Neural cell (in vitro differentiated cells): ENCODE measurements around the gene ZNF821. TPM values are rescaled to one million over a fixed set of nuclear protein-coding genes. Genes with fewer than 3 reads are reported as not detected.

Experiments used
- H2AFZ ChIP-seq: fragments of 200-600, 300-800 bp; sonication (generic), shearing (Covaris generic); 2 replicates; pipeline ENCODE4 v1.6.0; 2014; ENCODE audit warnings: low read depth, mild to moderate bottlenecking, antibody characterized with exemption, low read length, moderate library complexity
- H3F3A ChIP-seq: fragments of 200-600 bp; shearing (Covaris generic); 2 replicates; pipeline ENCODE4 v1.6.1; 2016; ENCODE audit warnings: mild to moderate bottlenecking, moderate library complexity, mixed read lengths, antibody characterized with exemption, low read length; ENCODE audit not compliant: insufficient read depth, poor library complexity, severe bottlenecking
- H3K27ac ChIP-seq: fragments of 200-600, 300-800 bp; sonication (generic), shearing (Covaris generic); 2 replicates; pipeline ENCODE4 v1.5.1; 2014; ENCODE audit warnings: mild to moderate bottlenecking, low read length, moderate library complexity
- H3K27me3 ChIP-seq: fragments of 300-800, 200-600 bp; sonication (generic), shearing (Covaris generic); 2 replicates; pipeline ENCODE4 v1.6.0; 2014; ENCODE audit warnings: mild to moderate bottlenecking, low read depth, low read length, moderate library complexity; ENCODE audit not compliant: insufficient read depth
- H3K36me3 ChIP-seq: fragments of 300-800, 200-600 bp; sonication (generic), shearing (Covaris generic); 2 replicates; pipeline ENCODE4 v1.5.1; 2014; ENCODE audit warnings: mild to moderate bottlenecking, antibody characterized with exemption, low read length, moderate library complexity; ENCODE audit not compliant: insufficient read depth
- H3K4me2 ChIP-seq: fragments of 300-800, 200-600 bp; sonication (generic), shearing (Covaris generic); 2 replicates; pipeline ENCODE4 v1.6.0; 2014; ENCODE audit warnings: mild to moderate bottlenecking, low read length
- H3K4me3 ChIP-seq: fragments of 300-800, 200-600 bp; sonication (generic), shearing (Covaris generic); 2 replicates; pipeline ENCODE4 v1.5.1; 2014; ENCODE audit warnings: mild to moderate bottlenecking, low read length, moderate library complexity
- H3K79me2 ChIP-seq: fragments of 200-600 bp; shearing (Covaris generic); replicated peaks from 2 replicates; pipeline ENCODE4 v1.6.0; 2014; ENCODE audit warnings: mild to moderate bottlenecking, low read length, moderate library complexity; ENCODE audit not compliant: insufficient read depth
- H3K9ac ChIP-seq: fragments of 300-800, 200-600 bp; sonication (generic), shearing (Covaris generic); 2 replicates; pipeline ENCODE4 v1.6.1; 2016; ENCODE audit warnings: mild to moderate bottlenecking, low read length, mixed read lengths
- H3K9me2 ChIP-seq: fragments of 200-600 bp; shearing (Covaris generic); 2 replicates; pipeline ENCODE4 v1.6.1; 2016; ENCODE audit warnings: mild to moderate bottlenecking, low read length, mixed read lengths; ENCODE audit not compliant: insufficient read depth
- H3K9me3 ChIP-seq: fragments of 200-600, 300-800 bp; sonication (generic), shearing (Covaris generic); 2 replicates; pipeline ENCODE4 v1.6.1; 2016; ENCODE audit warnings: mild to moderate bottlenecking, mixed run types, low read length, moderate library complexity, mixed read lengths
- H4K20me1 ChIP-seq: fragments of 200-600 bp; shearing (Covaris generic); 2 replicates; pipeline ENCODE4 v1.6.1; 2016; ENCODE audit warnings: mild to moderate bottlenecking, mixed run types; ENCODE audit not compliant: insufficient read depth
- EP300 ChIP-seq: fragments of 450-650 bp; conservative IDR thresholded peaks from 2 replicates; pipeline ENCODE4 v1.6.1; 2014; ENCODE audit warnings: antibody characterized with exemption, mild to moderate bottlenecking, moderate library complexity; ENCODE audit not compliant: poor library complexity, severe bottlenecking
- EZH2 ChIP-seq: fragments of 200-600, 300-800 bp; shearing (Covaris generic), sonication (generic); IDR thresholded peaks from 2 replicates; pipeline ENCODE4 v1.6.1; 2014; ENCODE audit warnings: antibody characterized with exemption, low read length, borderline replicate concordance, mild to moderate bottlenecking; ENCODE audit not compliant: insufficient read depth, poor library complexity, severe bottlenecking
- MXI1 ChIP-seq: fragments of 450-650 bp; conservative IDR thresholded peaks from 2 replicates; pipeline ENCODE4 v1.6.1; 2014; ENCODE audit warnings: antibody characterized with exemption, mild to moderate bottlenecking; ENCODE audit not compliant: poor library complexity, severe bottlenecking
- POLR2AphosphoS5 ChIP-seq: IDR thresholded peaks from 2 replicates; pipeline ENCODE4 v1.6.1; 2012
- RAD21 ChIP-seq: fragments of 450-650 bp; conservative IDR thresholded peaks from 2 replicates; pipeline ENCODE4 v1.6.1; 2014; ENCODE audit warnings: antibody characterized with exemption, mild to moderate bottlenecking, moderate library complexity
- REST ChIP-seq: IDR thresholded peaks from 2 replicates; pipeline ENCODE4 v1.6.1; 2012; ENCODE audit warnings: borderline replicate concordance
- SMC3 ChIP-seq: fragments of 450-650 bp; conservative IDR thresholded peaks from 2 replicates; pipeline ENCODE4 v1.6.1; 2014; ENCODE audit warnings: antibody characterized with exemption, mild to moderate bottlenecking, moderate library complexity; ENCODE audit not compliant: poor library complexity
- TAF1 ChIP-seq: IDR thresholded peaks from 2 replicates; pipeline ENCODE4 v1.6.1; 2012; ENCODE audit warnings: low read depth
- polyA plus RNA-seq: library from polyadenylated mRNA; depleted of rRNA; stranded (reverse); fragments of >200 nt; gene quantifications from 2 replicates; pipeline ENCODE4 v1.2.3, GENCODE V29; 2014
- TF ChIP-seq, protein P1 (sequence below): fragments of 450-650 bp; IDR thresholded peaks from 2 replicates; pipeline ENCODE4 v1.5.1; 2014; ENCODE audit warnings: antibody characterized with exemption, mild to moderate bottlenecking, moderate library complexity; ENCODE audit not compliant: poor library complexity, severe bottlenecking

ZNF821 gene
- polyA plus RNA-seq, 1 donor from 2014 or later = 128 TPM

DNA sequence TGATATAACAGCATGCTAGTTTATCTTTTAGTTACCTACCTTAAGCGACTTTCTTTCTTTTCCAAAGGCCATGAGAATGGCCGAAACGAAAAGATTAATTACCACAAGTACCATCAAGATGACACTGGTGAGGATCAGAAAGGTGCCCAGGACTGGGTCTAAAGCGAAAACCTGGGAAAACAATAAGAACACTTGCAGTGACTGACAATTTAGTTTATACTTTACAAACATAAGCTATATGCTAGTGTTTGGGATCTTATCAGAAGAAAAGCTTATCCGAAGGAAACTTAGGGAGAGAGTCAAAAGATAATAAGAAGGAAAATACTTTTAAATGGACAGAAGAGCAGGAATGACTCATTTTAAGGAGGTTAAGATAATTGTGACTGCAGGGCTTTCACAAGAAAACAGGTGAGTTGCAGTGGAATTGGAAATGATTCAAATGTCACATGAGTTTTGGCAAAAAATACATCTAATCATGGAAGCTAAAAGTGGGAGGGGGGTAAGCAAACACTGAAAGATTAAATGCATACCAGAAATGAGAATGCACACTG lies 46.1 kb upstream of the ZNF821 start:
- Histone ChIP-seq H4K20me1 (no peaks in the 10 kb centered on the region), H3K27ac (no peak overlapping the region), H3K9me3 (no peaks in the 10 kb centered on the region), H3K9ac (no peak overlapping the region), H3K4me2 (no peak overlapping the region), H3F3A (no peaks in the 10 kb centered on the region), H2AFZ (no peak overlapping the region), H3K4me3 (no peak overlapping the region), H3K36me3 (no peaks in the 10 kb centered on the region), H3K9me2 (no peaks in the 10 kb centered on the region), H3K79me2 (peaks cover 12% of the 10 kb centered on the region), H3K27me3 (no peaks in the 10 kb centered on the region)
- TF ChIP-seq TAF1 (no peak), SMC3 (no peak), MXI1 (no peak), POLR2AphosphoS5 (no peak), EP300 (no peak), REST (no peak)
- TF ChIP-seq, protein P1, sequence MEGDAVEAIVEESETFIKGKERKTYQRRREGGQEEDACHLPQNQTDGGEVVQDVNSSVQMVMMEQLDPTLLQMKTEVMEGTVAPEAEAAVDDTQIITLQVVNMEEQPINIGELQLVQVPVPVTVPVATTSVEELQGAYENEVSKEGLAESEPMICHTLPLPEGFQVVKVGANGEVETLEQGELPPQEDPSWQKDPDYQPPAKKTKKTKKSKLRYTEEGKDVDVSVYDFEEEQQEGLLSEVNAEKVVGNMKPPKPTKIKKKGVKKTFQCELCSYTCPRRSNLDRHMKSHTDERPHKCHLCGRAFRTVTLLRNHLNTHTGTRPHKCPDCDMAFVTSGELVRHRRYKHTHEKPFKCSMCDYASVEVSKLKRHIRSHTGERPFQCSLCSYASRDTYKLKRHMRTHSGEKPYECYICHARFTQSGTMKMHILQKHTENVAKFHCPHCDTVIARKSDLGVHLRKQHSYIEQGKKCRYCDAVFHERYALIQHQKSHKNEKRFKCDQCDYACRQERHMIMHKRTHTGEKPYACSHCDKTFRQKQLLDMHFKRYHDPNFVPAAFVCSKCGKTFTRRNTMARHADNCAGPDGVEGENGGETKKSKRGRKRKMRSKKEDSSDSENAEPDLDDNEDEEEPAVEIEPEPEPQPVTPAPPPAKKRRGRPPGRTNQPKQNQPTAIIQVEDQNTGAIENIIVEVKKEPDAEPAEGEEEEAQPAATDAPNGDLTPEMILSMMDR = no peak

GRCh38 chr16:71929048-71929447 lies 45.1 kb upstream of the ZNF821 start:
- Histone ChIP-seq H4K20me1 (no peaks in the 10 kb centered on the region), H3K9ac (no peak overlapping the region), H3K4me3 (no peak overlapping the region), H3K27me3 (no peaks in the 10 kb centered on the region), H3K9me3 (no peaks in the 10 kb centered on the region), H2AFZ (no peak overlapping the region), H3K9me2 (no peaks in the 10 kb centered on the region), H3K4me2 (no peak overlapping the region), H3F3A (no peaks in the 10 kb centered on the region), H3K79me2 (peaks cover 12% of the 10 kb centered on the region), H3K27ac (no peak overlapping the region), H3K36me3 (no peaks in the 10 kb centered on the region)
- TF ChIP-seq EZH2 (no peak), POLR2AphosphoS5 (no peak), EP300 (no peak), MXI1 (no peak), REST (no peak), SMC3 (no peak), TAF1 (no peak), RAD21 (no peak)
- TF ChIP-seq, protein P1 = no peak
